Measurements from ENCODE around the gene NIM1K. TPM values are rescaled to one million over a fixed set of nuclear protein-coding genes. Genes with fewer than 3 reads are reported as not detected.

The NIM1K gene
- total and polyA plus RNA-seq, 10 of the 15 experiments (the other 5 are each of a cell fraction or from before 2014, with no cell fraction given), result 0.27 to 1.7 (median 0.66) TPM

- intact Hi-C loops (cut with micrococcal nuclease; ENCODE audit: unreplicated experiment), result no loop called here
- ChIA-PET POLR2A (no interaction called here), SMC1A (ENCODE audit: uncharacterized antibody, unreplicated experiment) (no interaction called here)
Measured at GRCh38 chr5:43182421-43182820, 9.6 kb upstream of the NIM1K start.

More at GRCh38 chr5:43182421-43182820, 9.6 kb upstream of the NIM1K start:
- RAD21 ChIA-PET (ENCODE audit: unreplicated experiment), result no interaction called here
- ATAC-seq (no peak), DNase-seq (ENCODE audit: low read depth, low spot score) (no peak), FAIRE-seq (no peak)
- TF ChIP-seq HDAC2 (IDR thresholded peaks at IDR 0.05) (no peak), CREM (IDR thresholded peaks at IDR 0.05; ENCODE audit: low read depth) (no peak), SUZ12 (IDR thresholded peaks at IDR 0.05; ENCODE audit: unreplicated experiment) (no peak), HSF1 (IDR thresholded peaks at IDR 0.05; ENCODE audit: low read depth, low read length) (no peak), HCFC1 (IDR thresholded peaks at IDR 0.05; ENCODE audit: low read length) (no peak), ESRRA (IDR thresholded peaks at IDR 0.05; ENCODE audit: low read length) (no peak), SIN3A (IDR thresholded peaks at IDR 0.05; ENCODE audit: low read depth, low read length) (no peak), USF1 (IDR thresholded peaks at IDR 0.05; ENCODE audit: borderline replicate concordance, extremely low read length, insufficient read depth, low read depth, low read length) (no peak), ETV6 (conservative IDR thresholded peaks at IDR 0.05 in 1 of 2, IDR thresholded peaks at IDR 0.05 in 1 of 2; ENCODE audit: borderline replicate concordance in 1 of 2, low read depth in 1 of 2) (no peak), CEBPZ (IDR thresholded peaks at IDR 0.05; ENCODE audit: low read depth, low read length) (no peak), ASH2L (IDR thresholded peaks at IDR 0.05; ENCODE audit: borderline replicate concordance, low read depth) (no peak), SREBF1 (IDR thresholded peaks at IDR 0.05; ENCODE audit: low read length) (no peak), MXI1 (IDR thresholded peaks at IDR 0.05; ENCODE audit: low read depth, low read length) (no peak), YY1 (IDR thresholded peaks at IDR 0.05; ENCODE audit: low read depth, low read length) (no peak), NKRF (conservative IDR thresholded peaks at IDR 0.05) (no peak), TCF7 (IDR thresholded peaks at IDR 0.05; ENCODE audit: borderline replicate concordance) (no peak), NFYA (IDR thresholded peaks at IDR 0.05; ENCODE audit: borderline replicate concordance, low read depth, low read length) (no peak)
- Histone ChIP-seq H3K36me3 (ENCODE audit: control insufficient read depth in 2 of 2, insufficient read depth in 2 of 2, low read length in 1 of 2) (peaks cover 0 to 2% of the 10 kb centered on the region in 2 experiments; a peak in 2 of 4 replicates), H2AFZ (ENCODE audit: control insufficient read depth, low read depth, low read length) (no peak overlapping the region), H3K9ac (ENCODE audit: control insufficient read depth, insufficient read depth, low read length) (no peak overlapping the region), H3K27ac (ENCODE audit: control insufficient read depth, insufficient read depth) (no peak overlapping the region), H4K20me1 (ENCODE audit: control insufficient read depth, insufficient read depth) (no peaks in the 10 kb centered on the region), H3K4me3 (no peak overlapping the region), H3K79me2 (ENCODE audit: control insufficient read depth, insufficient read depth, low read length) (no peaks in the 10 kb centered on the region), H3K4me2 (ENCODE audit: control insufficient read depth, insufficient read depth) (no peak overlapping the region), H3K27me3 (replicated peaks in 1 of 2; ENCODE audit: control insufficient read depth in 2 of 2, insufficient read depth in 2 of 2, low read length in 1 of 2) (no peaks in the 10 kb centered on the region), H3K4me1 (ENCODE audit: control insufficient read depth, insufficient read depth, low read length) (no peaks in the 10 kb centered on the region), H3K9me3 (replicated peaks; ENCODE audit: control insufficient read depth, insufficient read depth, low read length) (no peaks in the 10 kb centered on the region)
- no TSS peak for BruUV-seq (replicated peaks)
- CTCF ChIA-PET, result interaction anchor here (0.6 kb wide), 1 partner anchor 113 kb away, joined by 3 read pairs; no protein-coding TSS in a partner anchor
- WGBS (ENCODE audit: insufficient coverage, insufficient replicate concordance, low lambda C conversion rate, missing lambda C conversion rate), result 93% methylated on average over 10 of the region's 10 CpGs
- in situ Hi-C loops (cut with MboI), result no loop called here
